ENCODE measurements around the gene DSCAM. TPM values are rescaled to one million over a fixed set of nuclear protein-coding genes. Genes with fewer than 3 reads are reported as not detected.
"Not testable (repeated sequence)": the region's sequence is repeated elsewhere in the genome, so short reads cannot be mapped to it uniquely, and the experiment has no call there.

The DSCAM gene
- total RNA-seq, 1 donor from 2014 or later, result not detected

- no peaks in the 10 kb centered on the region for H3K4me1 Mint-ChIP-seq (ENCODE audit: unreplicated experiment)
- no peak for DNase-seq (ENCODE audit: extremely low spot score, unreplicated experiment)
- no peaks in the 10 kb centered on the region for H3K36me3 Mint-ChIP-seq (ENCODE audit: unreplicated experiment)
- no peak for TF ChIP-seq CTCF (IDR thresholded peaks at IDR 0.05)
- no peaks in the 10 kb centered on the region for H3K27me3 Mint-ChIP-seq (ENCODE audit: unreplicated experiment)
- H3K9me3 Mint-ChIP-seq (ENCODE audit: unreplicated experiment), result peaks cover 48% of the 10 kb centered on the region
- no peak overlapping the region for H3K27ac Mint-ChIP-seq (ENCODE audit: unreplicated experiment)
- H3K4me3 Mint-ChIP-seq (ENCODE audit: unreplicated experiment), result no peak overlapping the region
Measured at GRCh38 chr21:40187946-40188654, 658.9 kb downstream of the DSCAM start.

GRCh38 chr21:40187244-40187643 lies 659.7 kb downstream of the DSCAM start:
- DNase-seq (ENCODE audit: extremely low spot score, unreplicated experiment), result no peak
- TF ChIP-seq CTCF (IDR thresholded peaks at IDR 0.05), result no peak
- Mint-ChIP-seq H3K36me3 (ENCODE audit: unreplicated experiment) (no peaks in the 10 kb centered on the region), H3K9me3 (ENCODE audit: unreplicated experiment) (peaks cover 39% of the 10 kb centered on the region), H3K4me1 (ENCODE audit: unreplicated experiment) (no peaks in the 10 kb centered on the region), H3K27me3 (ENCODE audit: unreplicated experiment) (no peaks in the 10 kb centered on the region), H3K27ac (ENCODE audit: unreplicated experiment) (no peak overlapping the region), H3K4me3 (ENCODE audit: unreplicated experiment) (no peak overlapping the region)

GRCh38 chr21:40186045-40186444 lies 660.9 kb downstream of the DSCAM start:
- Mint-ChIP-seq H3K27me3 (ENCODE audit: unreplicated experiment) (no peaks in the 10 kb centered on the region), H3K27ac (ENCODE audit: unreplicated experiment) (no peak overlapping the region), H3K9me3 (ENCODE audit: unreplicated experiment) (peaks cover 40% of the 10 kb centered on the region), H3K4me3 (ENCODE audit: unreplicated experiment) (no peak overlapping the region), H3K36me3 (ENCODE audit: unreplicated experiment) (no peaks in the 10 kb centered on the region), H3K4me1 (ENCODE audit: unreplicated experiment) (no peaks in the 10 kb centered on the region)
- no peak for TF ChIP-seq CTCF (IDR thresholded peaks at IDR 0.05)
- DNase-seq (ENCODE audit: extremely low spot score, unreplicated experiment), result no peak

- no peak for TF ChIP-seq CTCF (IDR thresholded peaks at IDR 0.05)
- H3K27me3 Mint-ChIP-seq (ENCODE audit: unreplicated experiment), result no peaks in the 10 kb centered on the region
- no peaks in the 10 kb centered on the region for H3K36me3 Mint-ChIP-seq (ENCODE audit: unreplicated experiment)
- no peaks in the 10 kb centered on the region for H3K4me1 Mint-ChIP-seq (ENCODE audit: unreplicated experiment)
- H3K4me3 Mint-ChIP-seq (ENCODE audit: unreplicated experiment), result no peak overlapping the region
- no peak overlapping the region for H3K27ac Mint-ChIP-seq (ENCODE audit: unreplicated experiment)
- peak; percentile 69 for DNase-seq (ENCODE audit: extremely low spot score, unreplicated experiment)
- H3K9me3 Mint-ChIP-seq (ENCODE audit: unreplicated experiment), result peaks cover 40% of the 10 kb centered on the region
Measured at GRCh38 chr21:40185208-40185607, 661.8 kb downstream of the DSCAM start.

GRCh38 chr21:40182491-40182890 lies 664.5 kb downstream of the DSCAM start:
- peaks cover 39% of the 10 kb centered on the region for H3K9me3 Mint-ChIP-seq (ENCODE audit: unreplicated experiment)
- not testable (repeated sequence) for H3K36me3 Mint-ChIP-seq (ENCODE audit: unreplicated experiment); DNase-seq (ENCODE audit: extremely low spot score, unreplicated experiment); H3K4me1 Mint-ChIP-seq (ENCODE audit: unreplicated experiment); H3K4me3 Mint-ChIP-seq (ENCODE audit: unreplicated experiment); H3K27ac Mint-ChIP-seq (ENCODE audit: unreplicated experiment); H3K27me3 Mint-ChIP-seq (ENCODE audit: unreplicated experiment)

Data from osteocyte (in vitro differentiated cells).